OCI-LY1 (cell line): ENCODE results near the gene B3GALT6.

ENCODE experiments used
- H2AFZ ChIP-seq: fragments of 200-600 bp; sonication (generic), shearing (Covaris generic); 2 replicates; pipeline ENCODE4 v1.6.0; 2014; ENCODE audit warnings: antibody characterized with exemption, mild to moderate bottlenecking, low read length
- H3F3A ChIP-seq: fragments of 200-600 bp; sonication (generic), shearing (Covaris generic); 2 replicates; pipeline ENCODE4 v1.6.0; 2014; ENCODE audit warnings: mild to moderate bottlenecking, antibody characterized with exemption, low read length, moderate library complexity; ENCODE audit not compliant: insufficient read depth
- H3K27ac ChIP-seq: fragments of 200-600 bp; sonication (generic); 2 replicates; pipeline ENCODE4 v1.5.1; 2014; ENCODE audit warnings: low read length, mixed run types, mild to moderate bottlenecking, low read depth; ENCODE audit not compliant: poor library complexity, severe bottlenecking
- H3K27me3 ChIP-seq: fragments of 200-600 bp; sonication (generic); 2 replicates; pipeline ENCODE4 v1.6.0; 2014; ENCODE audit warnings: antibody characterized with exemption, mild to moderate bottlenecking, low read length, moderate library complexity; ENCODE audit not compliant: insufficient read depth
- H3K36me3 ChIP-seq: fragments of 200-600 bp; sonication (generic); 2 replicates; pipeline ENCODE4 v1.6.1; 2014; ENCODE audit warnings: mild to moderate bottlenecking, antibody characterized with exemption, low read length, moderate library complexity, mixed read lengths; ENCODE audit not compliant: insufficient read depth
- H3K4me1 ChIP-seq: fragments of 200-600 bp; sonication (generic); 2 replicates; pipeline ENCODE4 v1.5.1; 2014; ENCODE audit warnings: mild to moderate bottlenecking, low read length, moderate library complexity; ENCODE audit not compliant: insufficient read depth, severe bottlenecking
- H3K4me2 ChIP-seq: fragments of 200-600 bp; sonication (generic), shearing (Covaris generic); 2 replicates; pipeline ENCODE4 v1.6.1; 2014; ENCODE audit warnings: low read length
- H3K4me3 ChIP-seq: fragments of 200-600 bp; sonication (generic); 2 replicates; pipeline ENCODE4 v1.5.1; 2014; ENCODE audit warnings: low read length, low read depth, mild to moderate bottlenecking, mixed read lengths; ENCODE audit not compliant: poor library complexity, severe bottlenecking
- H3K79me2 ChIP-seq: fragments of 200-600 bp; shearing (Covaris generic); 2 replicates; pipeline ENCODE4 v1.6.1; 2016; ENCODE audit warnings: mixed run types, low read length, mixed read lengths; ENCODE audit not compliant: insufficient read depth
- H3K9ac ChIP-seq: fragments of 200-600 bp; sonication (generic), shearing (Covaris generic); 2 replicates; pipeline ENCODE4 v1.6.1; 2014; ENCODE audit warnings: mild to moderate bottlenecking, low read length, mixed read lengths
- H3K9me2 ChIP-seq: fragments of 200-600 bp; sonication (generic), shearing (Covaris generic); 2 replicates; pipeline ENCODE4 v1.6.1; 2014; ENCODE audit warnings: low read depth, mild to moderate bottlenecking, low read length, mixed read lengths
- H3K9me3 ChIP-seq: fragments of 200-600 bp; shearing (Covaris generic); 2 replicates; pipeline ENCODE4 v1.6.1; 2014; ENCODE audit warnings: low read length, mixed read lengths
- H4K20me1 ChIP-seq: fragments of 200-600 bp; sonication (generic), shearing (Covaris generic); 2 replicates; pipeline ENCODE4 v1.6.0; 2016; ENCODE audit warnings: mild to moderate bottlenecking, low read length; ENCODE audit not compliant: insufficient read depth
- EZH2 ChIP-seq: fragments of 200-600 bp; sonication (generic), shearing (Covaris generic); IDR thresholded peaks from 2 replicates; pipeline ENCODE4 v1.8.0; 2017; ENCODE audit warnings: borderline replicate concordance, mixed run types, mild to moderate bottlenecking, antibody characterized with exemption, low read length, moderate library complexity, mixed read lengths
- TF ChIP-seq, protein P1 (sequence below): fragments of 200-600 bp; sonication (generic), shearing (Covaris generic); IDR thresholded peaks from 2 replicates; pipeline ENCODE4 v1.5.1; 2017; ENCODE audit warnings: mild to moderate bottlenecking, antibody characterized with exemption, low read length, moderate library complexity, mixed read lengths

B3GALT6 gene

GRCh38 chr1:1240822-1241587 lies 9.0 kb downstream of the B3GALT6 start:
- no peaks in the 10 kb centered on the region for H3F3A ChIP-seq
- no peaks in the 10 kb centered on the region for H3K36me3 ChIP-seq
- no peaks in the 10 kb centered on the region for H4K20me1 ChIP-seq
- H3K79me2 ChIP-seq, result no peaks in the 10 kb centered on the region
- no peak overlapping the region for H3K9ac ChIP-seq
- no peaks in the 10 kb centered on the region for H3K4me1 ChIP-seq
- H3K9me3 ChIP-seq, result no peaks in the 10 kb centered on the region
- no peak overlapping the region for H3K27ac ChIP-seq
- H3K4me3 ChIP-seq, result no peak overlapping the region
- TF ChIP-seq EZH2, result no peak
- peaks cover 27% of the 10 kb centered on the region; the same call in 1 of the 2 replicates for H3K27me3 ChIP-seq
- H2AFZ ChIP-seq, result no peak overlapping the region
- H3K4me2 ChIP-seq, result no peak overlapping the region
- no peaks in the 10 kb centered on the region for H3K9me2 ChIP-seq

DNA sequence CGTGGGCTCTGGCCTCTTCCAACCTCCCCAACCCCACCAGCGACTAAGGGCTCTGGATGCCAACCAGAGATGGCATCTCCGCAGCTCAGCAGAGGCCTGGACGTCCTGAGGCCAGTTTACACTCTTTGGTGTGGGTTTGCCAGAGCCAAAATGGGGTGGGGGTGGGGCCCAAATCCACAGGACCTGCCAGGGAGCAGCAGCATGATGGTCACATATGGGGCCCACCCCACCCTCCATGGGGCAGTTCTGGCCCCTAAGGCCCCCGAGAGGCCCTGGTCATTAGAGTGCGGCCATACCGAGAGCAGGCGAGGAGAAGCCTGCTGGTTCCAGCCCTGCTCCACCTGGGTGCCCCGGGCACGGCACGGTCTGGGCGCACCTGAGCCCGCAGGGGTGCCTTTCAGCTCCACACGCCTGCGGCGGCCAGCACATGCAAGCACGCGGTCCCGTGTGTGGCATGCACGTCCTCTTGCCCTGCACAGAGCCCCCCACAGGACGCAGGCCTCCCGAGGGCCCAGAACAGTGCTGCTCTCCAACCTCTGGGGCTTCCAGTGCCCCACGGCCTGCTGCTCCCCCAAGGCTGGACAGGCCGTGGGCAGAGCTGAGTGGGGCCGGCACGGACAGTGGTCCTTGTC lies 9.7 kb downstream of the B3GALT6 start:
- H3K27me3 ChIP-seq, result peaks cover 27% of the 10 kb centered on the region; the same call in 1 of the 2 replicates
- H4K20me1 ChIP-seq, result no peaks in the 10 kb centered on the region
- H3K79me2 ChIP-seq, result no peaks in the 10 kb centered on the region

DNA sequence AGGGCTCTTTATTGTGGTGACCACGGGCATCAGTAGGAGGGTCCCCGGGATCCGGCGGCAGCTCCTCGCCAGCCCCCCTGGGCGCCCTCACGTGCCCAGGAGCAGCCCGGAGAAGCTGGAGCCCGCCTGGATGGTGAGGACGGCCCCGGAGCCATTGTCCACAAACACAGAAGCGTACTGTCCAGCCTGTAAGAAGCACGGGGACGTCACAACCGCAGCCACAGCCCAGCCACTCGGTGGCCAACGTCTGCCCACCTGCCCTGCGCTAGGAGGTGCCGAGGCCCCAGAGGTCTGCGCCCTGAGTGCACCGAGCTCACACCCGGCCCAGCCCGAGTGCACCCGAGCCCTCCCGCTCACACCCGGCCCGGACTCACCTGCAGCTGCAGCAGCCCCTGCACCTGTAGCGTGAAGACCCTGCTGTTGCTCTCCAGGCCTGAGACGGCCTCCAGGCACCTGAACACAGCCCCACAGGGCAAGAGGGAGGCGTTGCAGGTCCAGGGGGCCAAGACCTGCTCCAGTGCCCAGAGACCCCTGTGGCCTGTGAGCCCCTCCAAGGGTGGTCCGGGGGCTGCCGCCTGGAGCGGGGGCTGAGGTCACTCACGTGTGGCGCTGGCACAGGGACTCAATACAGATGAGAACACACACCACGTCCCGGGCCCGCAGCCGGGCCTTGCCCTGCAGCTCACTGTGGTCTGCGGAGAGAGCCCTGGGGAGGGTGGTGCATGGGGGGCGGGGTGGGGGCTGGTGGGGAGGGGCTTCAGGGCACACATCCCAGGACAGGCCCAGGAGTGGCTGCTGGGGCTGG lies 10.6 kb downstream of the B3GALT6 start:
- Histone ChIP-seq H3K9me3 (no peaks in the 10 kb centered on the region), H3K79me2 (no peaks in the 10 kb centered on the region), H3K9ac (no peak overlapping the region), H3K4me2 (no peak overlapping the region), H3K4me3 (no peak overlapping the region), H3F3A (no peaks in the 10 kb centered on the region), H2AFZ (no peak overlapping the region), H3K27ac (no peak overlapping the region), H4K20me1 (no peaks in the 10 kb centered on the region), H3K36me3 (no peaks in the 10 kb centered on the region), H3K9me2 (no peaks in the 10 kb centered on the region), H3K27me3 (peaks cover 30% of the 10 kb centered on the region; the same call in 1 of the 2 replicates), H3K4me1 (no peaks in the 10 kb centered on the region)
- TF ChIP-seq EZH2, result no peak
- TF ChIP-seq, protein P1, sequence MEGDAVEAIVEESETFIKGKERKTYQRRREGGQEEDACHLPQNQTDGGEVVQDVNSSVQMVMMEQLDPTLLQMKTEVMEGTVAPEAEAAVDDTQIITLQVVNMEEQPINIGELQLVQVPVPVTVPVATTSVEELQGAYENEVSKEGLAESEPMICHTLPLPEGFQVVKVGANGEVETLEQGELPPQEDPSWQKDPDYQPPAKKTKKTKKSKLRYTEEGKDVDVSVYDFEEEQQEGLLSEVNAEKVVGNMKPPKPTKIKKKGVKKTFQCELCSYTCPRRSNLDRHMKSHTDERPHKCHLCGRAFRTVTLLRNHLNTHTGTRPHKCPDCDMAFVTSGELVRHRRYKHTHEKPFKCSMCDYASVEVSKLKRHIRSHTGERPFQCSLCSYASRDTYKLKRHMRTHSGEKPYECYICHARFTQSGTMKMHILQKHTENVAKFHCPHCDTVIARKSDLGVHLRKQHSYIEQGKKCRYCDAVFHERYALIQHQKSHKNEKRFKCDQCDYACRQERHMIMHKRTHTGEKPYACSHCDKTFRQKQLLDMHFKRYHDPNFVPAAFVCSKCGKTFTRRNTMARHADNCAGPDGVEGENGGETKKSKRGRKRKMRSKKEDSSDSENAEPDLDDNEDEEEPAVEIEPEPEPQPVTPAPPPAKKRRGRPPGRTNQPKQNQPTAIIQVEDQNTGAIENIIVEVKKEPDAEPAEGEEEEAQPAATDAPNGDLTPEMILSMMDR, result no peak

More for the DNA sequence above, 9.7 kb downstream of the B3GALT6 start:
- H3K9ac ChIP-seq, result no peak overlapping the region
- H3K9me2 ChIP-seq, result no peaks in the 10 kb centered on the region
- no peak overlapping the region for H3K27ac ChIP-seq
- H3K4me3 ChIP-seq, result no peak overlapping the region
- H3K36me3 ChIP-seq, result no peaks in the 10 kb centered on the region
- no peaks in the 10 kb centered on the region for H3F3A ChIP-seq
- H3K4me1 ChIP-seq, result no peaks in the 10 kb centered on the region
- H2AFZ ChIP-seq, result no peak overlapping the region
- TF ChIP-seq, protein P1, result no peak
- TF ChIP-seq EZH2, result no peak
- no peak overlapping the region for H3K4me2 ChIP-seq
- H3K9me3 ChIP-seq, result no peaks in the 10 kb centered on the region
